Epithelial cell of esophagus (primary cell): ENCODE results near the gene SOHLH1.

Experiments used
- DNase-seq: peaks from one replicate; pipeline ENCODE4 v3.0.0; 2010; ENCODE audit warnings: low read depth
- H3K4me3 ChIP-seq: 2 replicates; pipeline ENCODE4 v1.5.1; 2011; ENCODE audit warnings: mild to moderate bottlenecking, low read length, control low read depth
- TF ChIP-seq, protein P1 (sequence below): IDR thresholded peaks from 2 replicates; pipeline ENCODE4 v1.5.1; 2011; ENCODE audit warnings: low read depth, mild to moderate bottlenecking, low read length, control low read depth, inconsistent platforms; ENCODE audit not compliant: insufficient read depth; ENCODE audit errors: missing control alignments

The SOHLH1 gene

DNA sequence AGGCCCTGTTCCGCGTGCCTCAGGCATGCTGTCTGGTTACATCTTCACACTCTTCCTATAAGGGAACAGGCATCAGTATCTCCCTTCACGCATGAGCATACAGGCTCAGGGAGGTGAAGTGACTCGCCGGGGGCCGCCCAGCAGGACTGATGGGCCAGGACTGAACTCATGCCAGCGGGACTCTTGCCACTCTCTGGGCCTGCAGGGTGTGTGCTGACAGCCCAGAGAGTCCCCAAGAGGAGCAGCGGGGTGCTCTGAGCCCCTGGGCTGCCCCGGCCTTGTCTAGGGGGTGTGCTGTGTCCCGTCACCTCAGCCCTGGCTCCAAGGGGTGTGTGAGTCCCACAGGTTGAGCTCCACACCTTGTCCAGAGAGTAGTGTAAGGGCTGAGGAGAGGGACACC lies 12.6 kb upstream of the SOHLH1 start:
- no peak for DNase-seq
- TF ChIP-seq, protein P1, sequence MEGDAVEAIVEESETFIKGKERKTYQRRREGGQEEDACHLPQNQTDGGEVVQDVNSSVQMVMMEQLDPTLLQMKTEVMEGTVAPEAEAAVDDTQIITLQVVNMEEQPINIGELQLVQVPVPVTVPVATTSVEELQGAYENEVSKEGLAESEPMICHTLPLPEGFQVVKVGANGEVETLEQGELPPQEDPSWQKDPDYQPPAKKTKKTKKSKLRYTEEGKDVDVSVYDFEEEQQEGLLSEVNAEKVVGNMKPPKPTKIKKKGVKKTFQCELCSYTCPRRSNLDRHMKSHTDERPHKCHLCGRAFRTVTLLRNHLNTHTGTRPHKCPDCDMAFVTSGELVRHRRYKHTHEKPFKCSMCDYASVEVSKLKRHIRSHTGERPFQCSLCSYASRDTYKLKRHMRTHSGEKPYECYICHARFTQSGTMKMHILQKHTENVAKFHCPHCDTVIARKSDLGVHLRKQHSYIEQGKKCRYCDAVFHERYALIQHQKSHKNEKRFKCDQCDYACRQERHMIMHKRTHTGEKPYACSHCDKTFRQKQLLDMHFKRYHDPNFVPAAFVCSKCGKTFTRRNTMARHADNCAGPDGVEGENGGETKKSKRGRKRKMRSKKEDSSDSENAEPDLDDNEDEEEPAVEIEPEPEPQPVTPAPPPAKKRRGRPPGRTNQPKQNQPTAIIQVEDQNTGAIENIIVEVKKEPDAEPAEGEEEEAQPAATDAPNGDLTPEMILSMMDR: no peak
- H3K4me3 ChIP-seq: no peak overlapping the region

DNA sequence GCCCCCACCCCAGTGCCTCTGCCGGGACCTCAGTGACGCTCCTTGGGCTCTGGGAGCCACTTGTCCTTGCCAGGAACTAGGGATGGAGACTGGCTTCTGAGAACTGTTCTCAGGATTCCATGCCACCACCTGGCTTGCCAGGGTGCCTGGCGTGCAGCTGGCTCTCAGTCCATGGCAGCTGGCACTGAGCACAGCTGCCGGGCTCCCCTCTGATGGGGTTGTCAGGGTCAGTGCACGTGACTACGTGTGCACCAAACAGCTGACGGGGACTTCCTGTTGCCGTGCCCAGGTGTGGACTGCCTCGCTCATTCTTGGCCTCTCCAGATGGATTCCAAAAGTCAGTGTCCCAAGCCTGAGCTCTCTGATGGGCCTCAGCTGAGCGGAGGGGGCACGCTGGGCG lies 12.1 kb upstream of the SOHLH1 start:
- no peak for DNase-seq
- TF ChIP-seq, protein P1: no peak
- no peak overlapping the region for H3K4me3 ChIP-seq

- DNase-seq: no peak
- H3K4me3 ChIP-seq: no peak overlapping the region
- TF ChIP-seq, protein P1: no peak
These were observed 8.9 kb upstream of the SOHLH1 start for GRCh38 chr9:135708164-135708563.

- no peak overlapping the region for H3K4me3 ChIP-seq
- no peak for DNase-seq
- TF ChIP-seq, protein P1: no peak
These were observed 8.2 kb upstream of the SOHLH1 start for GRCh38 chr9:135707252-135708138.

DNA sequence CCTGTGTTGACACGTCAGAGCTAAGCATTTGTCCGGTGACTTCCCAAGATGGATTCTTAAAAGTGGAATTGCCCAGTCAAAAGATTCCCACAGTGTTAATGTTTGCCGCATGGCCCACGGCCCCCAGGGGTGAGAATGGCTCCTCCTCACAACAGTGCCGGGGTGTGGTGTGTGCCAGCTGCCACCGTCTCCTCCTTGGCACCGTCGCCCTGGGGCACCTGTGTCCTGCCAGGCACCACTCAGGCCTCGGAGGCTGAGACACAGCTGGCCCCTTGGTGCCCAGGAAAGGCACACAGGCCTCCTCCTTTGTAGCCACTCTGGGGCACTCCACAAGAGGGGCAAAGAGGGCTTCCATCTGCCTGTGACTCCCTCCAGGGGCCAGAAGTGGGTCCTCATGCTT lies 7.0 kb upstream of the SOHLH1 start:
- TF ChIP-seq, protein P1: no peak
- no peak overlapping the region for H3K4me3 ChIP-seq
- no peak for DNase-seq

DNA sequence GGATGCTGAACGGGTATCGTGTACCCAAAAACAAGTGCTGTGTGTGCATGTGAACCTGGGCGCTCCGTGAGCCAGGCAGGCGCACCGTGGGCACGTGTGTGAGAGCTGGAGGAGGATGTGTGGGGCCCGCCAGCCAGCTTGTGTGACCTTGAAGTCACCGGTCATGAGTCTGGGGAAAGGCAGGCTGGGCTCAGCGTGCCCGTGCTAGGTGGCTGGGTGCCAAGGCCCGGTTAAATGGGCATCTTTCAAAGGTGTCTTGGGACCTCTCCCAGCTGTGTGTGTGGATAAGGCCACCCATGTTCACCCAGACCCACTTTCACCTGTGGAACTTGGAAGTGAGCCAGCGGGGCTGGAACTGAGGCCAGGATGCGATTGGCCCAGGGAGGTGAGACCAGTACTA lies 6.1 kb upstream of the SOHLH1 start:
- no peak for DNase-seq
- TF ChIP-seq, protein P1: no peak
- no peak overlapping the region for H3K4me3 ChIP-seq

GRCh38 chr9:135704483-135704882 lies 5.2 kb upstream of the SOHLH1 start:
- TF ChIP-seq, protein P1: no peak
- DNase-seq: no peak
- H3K4me3 ChIP-seq: no peak overlapping the region
